ENCODE results near the gene KDM1B. TPM values are rescaled to one million over a fixed set of nuclear protein-coding genes. Genes with fewer than 3 reads are reported as not detected.

The KDM1B gene
- total and polyA plus RNA-seq, 9 of the 15 experiments (the other 6 are each of a cell fraction or from before 2014, with no cell fraction given) = 1.4 to 58.9 (median 36.3) TPM

DNA sequence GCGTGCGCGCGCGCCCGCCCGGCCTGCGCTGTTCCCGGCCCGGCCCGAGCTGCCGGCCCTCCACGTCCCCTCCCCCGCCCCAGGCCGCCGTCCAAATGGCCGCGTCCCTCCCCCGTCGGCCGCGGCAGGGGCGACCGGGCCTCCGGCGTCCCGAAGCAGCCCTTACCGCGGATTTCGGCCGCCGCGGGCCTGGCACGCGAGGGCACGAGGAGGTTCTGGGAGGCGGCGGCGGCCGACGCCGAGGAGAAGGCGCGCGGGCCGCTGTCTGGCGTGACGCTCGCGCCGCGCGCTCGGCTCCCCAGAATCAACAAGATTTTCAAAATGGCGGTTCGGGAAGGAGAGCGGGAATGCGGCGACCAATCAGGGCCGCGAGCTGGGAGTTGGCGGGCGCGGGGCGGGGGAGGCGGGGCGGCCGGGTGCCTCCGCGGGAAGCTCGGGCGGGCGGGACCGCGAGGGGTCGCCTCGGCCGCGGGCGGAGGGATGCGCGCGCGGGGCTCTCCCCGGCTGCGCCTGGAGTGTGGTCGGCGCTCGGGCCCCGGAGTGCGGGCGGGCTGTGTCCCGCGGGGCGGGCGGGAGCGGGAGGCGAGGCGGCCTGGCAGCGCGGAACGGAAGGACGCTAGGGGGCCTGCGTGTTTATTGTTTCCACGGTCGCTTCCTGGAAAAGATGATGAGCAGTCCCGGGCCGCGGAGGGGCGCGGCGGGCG lies 109.1 kb downstream of the KDM1B start, which contains the start of gene DEK (continued):
- no peak for TF ChIP-seq ZNF23 (CRISPR knock-in tag; IDR thresholded peaks at IDR 0.05)
- peak; percentile 71 to 76; a peak in 2 of 4 replicates for TF ChIP-seq NRF1 (conservative IDR thresholded peaks at IDR 0.05 in 1 of 2, IDR thresholded peaks at IDR 0.05 in 1 of 2)
- TF ChIP-seq FOS (IDR thresholded peaks at IDR 0.05; ENCODE audit: extremely low read depth, insufficient read length) = no peak
- no peak for TF ChIP-seq ZNF77 (CRISPR knock-in tag; IDR thresholded peaks at IDR 0.05)
- TF ChIP-seq, protein P1, sequence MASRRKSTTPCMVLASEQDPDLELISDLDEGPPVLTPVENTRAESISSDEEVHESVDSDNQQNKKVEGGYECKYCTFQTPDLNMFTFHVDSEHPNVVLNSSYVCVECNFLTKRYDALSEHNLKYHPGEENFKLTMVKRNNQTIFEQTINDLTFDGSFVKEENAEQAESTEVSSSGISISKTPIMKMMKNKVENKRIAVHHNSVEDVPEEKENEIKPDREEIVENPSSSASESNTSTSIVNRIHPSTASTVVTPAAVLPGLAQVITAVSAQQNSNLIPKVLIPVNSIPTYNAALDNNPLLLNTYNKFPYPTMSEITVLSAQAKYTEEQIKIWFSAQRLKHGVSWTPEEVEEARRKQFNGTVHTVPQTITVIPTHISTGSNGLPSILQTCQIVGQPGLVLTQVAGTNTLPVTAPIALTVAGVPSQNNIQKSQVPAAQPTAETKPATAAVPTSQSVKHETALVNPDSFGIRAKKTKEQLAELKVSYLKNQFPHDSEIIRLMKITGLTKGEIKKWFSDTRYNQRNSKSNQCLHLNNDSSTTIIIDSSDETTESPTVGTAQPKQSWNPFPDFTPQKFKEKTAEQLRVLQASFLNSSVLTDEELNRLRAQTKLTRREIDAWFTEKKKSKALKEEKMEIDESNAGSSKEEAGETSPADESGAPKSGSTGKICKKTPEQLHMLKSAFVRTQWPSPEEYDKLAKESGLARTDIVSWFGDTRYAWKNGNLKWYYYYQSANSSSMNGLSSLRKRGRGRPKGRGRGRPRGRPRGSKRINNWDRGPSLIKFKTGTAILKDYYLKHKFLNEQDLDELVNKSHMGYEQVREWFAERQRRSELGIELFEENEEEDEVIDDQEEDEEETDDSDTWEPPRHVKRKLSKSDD (conservative IDR thresholded peaks at IDR 0.05; ENCODE audit: low read length) = no peak
- TF ChIP-seq, protein P2, sequence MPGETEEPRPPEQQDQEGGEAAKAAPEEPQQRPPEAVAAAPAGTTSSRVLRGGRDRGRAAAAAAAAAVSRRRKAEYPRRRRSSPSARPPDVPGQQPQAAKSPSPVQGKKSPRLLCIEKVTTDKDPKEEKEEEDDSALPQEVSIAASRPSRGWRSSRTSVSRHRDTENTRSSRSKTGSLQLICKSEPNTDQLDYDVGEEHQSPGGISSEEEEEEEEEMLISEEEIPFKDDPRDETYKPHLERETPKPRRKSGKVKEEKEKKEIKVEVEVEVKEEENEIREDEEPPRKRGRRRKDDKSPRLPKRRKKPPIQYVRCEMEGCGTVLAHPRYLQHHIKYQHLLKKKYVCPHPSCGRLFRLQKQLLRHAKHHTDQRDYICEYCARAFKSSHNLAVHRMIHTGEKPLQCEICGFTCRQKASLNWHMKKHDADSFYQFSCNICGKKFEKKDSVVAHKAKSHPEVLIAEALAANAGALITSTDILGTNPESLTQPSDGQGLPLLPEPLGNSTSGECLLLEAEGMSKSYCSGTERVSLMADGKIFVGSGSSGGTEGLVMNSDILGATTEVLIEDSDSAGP (CRISPR knock-in tag; IDR thresholded peaks at IDR 0.05) = no peak
- no peak for TF ChIP-seq OTX1 (CRISPR knock-in tag; IDR thresholded peaks at IDR 0.05)
- TF ChIP-seq, protein P3, sequence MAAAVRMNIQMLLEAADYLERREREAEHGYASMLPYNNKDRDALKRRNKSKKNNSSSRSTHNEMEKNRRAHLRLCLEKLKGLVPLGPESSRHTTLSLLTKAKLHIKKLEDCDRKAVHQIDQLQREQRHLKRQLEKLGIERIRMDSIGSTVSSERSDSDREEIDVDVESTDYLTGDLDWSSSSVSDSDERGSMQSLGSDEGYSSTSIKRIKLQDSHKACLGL (CRISPR knock-in tag; IDR thresholded peaks at IDR 0.05; ENCODE audit: borderline replicate concordance, poor library complexity, severe bottlenecking) = no peak
- no peak for TF ChIP-seq ZFP30 (CRISPR knock-in tag; IDR thresholded peaks at IDR 0.05; ENCODE audit: borderline replicate concordance)
- no peak for TF ChIP-seq ZZZ3 (IDR thresholded peaks at IDR 0.05)
- TF ChIP-seq, protein P4, sequence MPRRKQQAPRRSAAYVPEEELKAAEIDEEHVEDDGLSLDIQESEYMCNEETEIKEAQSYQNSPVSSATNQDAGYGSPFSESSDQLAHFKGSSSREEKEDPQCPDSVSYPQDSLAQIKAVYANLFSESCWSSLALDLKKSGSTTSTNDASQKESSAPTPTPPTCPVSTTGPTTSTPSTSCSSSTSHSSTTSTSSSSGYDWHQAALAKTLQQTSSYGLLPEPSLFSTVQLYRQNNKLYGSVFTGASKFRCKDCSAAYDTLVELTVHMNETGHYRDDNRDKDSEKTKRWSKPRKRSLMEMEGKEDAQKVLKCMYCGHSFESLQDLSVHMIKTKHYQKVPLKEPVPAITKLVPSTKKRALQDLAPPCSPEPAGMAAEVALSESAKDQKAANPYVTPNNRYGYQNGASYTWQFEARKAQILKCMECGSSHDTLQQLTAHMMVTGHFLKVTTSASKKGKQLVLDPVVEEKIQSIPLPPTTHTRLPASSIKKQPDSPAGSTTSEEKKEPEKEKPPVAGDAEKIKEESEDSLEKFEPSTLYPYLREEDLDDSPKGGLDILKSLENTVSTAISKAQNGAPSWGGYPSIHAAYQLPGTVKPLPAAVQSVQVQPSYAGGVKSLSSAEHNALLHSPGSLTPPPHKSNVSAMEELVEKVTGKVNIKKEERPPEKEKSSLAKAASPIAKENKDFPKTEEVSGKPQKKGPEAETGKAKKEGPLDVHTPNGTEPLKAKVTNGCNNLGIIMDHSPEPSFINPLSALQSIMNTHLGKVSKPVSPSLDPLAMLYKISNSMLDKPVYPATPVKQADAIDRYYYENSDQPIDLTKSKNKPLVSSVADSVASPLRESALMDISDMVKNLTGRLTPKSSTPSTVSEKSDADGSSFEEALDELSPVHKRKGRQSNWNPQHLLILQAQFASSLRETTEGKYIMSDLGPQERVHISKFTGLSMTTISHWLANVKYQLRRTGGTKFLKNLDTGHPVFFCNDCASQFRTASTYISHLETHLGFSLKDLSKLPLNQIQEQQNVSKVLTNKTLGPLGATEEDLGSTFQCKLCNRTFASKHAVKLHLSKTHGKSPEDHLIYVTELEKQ (CRISPR knock-in tag; IDR thresholded peaks at IDR 0.05) = no peak
- TF ChIP-seq SAFB2 (IDR thresholded peaks at IDR 0.05; ENCODE audit: borderline replicate concordance, low read depth, low read length, severe bottlenecking) = no peak
- TF ChIP-seq HMGN3 (IDR thresholded peaks at IDR 0.05; ENCODE audit: borderline replicate concordance, extremely low read depth, insufficient read length, low read depth, low read length) = peak; percentile 9
- TF ChIP-seq RBM15 (IDR thresholded peaks at IDR 0.05; ENCODE audit: insufficient read depth, low read length) = no peak
- TF ChIP-seq ZNF644 (tag; IDR thresholded peaks at IDR 0.05; ENCODE audit: low read depth) = no peak; the same call in 1 of the 2 replicates
- no peak for TF ChIP-seq HDAC8 (tag; IDR thresholded peaks at IDR 0.05)
- no peak for TF ChIP-seq PRMT5 (CRISPR knock-in tag; IDR thresholded peaks at IDR 0.05)
- TF ChIP-seq ZNF354B (CRISPR knock-in tag; IDR thresholded peaks at IDR 0.05) = no peak
- TF ChIP-seq ZFP1 (CRISPR knock-in tag; IDR thresholded peaks at IDR 0.05) = no peak
- TF ChIP-seq ZNF780A (CRISPR knock-in tag; IDR thresholded peaks at IDR 0.05) = no peak

Measured in K562 (cell line).